Parathyroid adenoma (tissue), 2 donors: Measurements from ENCODE around the gene EOMES.

Experiments
- H2AFZ ChIP-seq: fragments of 300-600 bp; sonication (generic); one replicate; pipeline ENCODE4 v1.7.0; 2017; ENCODE audit warnings: antibody characterized with exemption, mild to moderate bottlenecking
- H3K27ac ChIP-seq: fragments of 300-600 bp; sonication (generic); one replicate; pipeline ENCODE4 v1.7.0; 2017
- H3K27me3 ChIP-seq: fragments of 300-600 bp; sonication (generic); one replicate; pipeline ENCODE4 v1.7.0; 2017; ENCODE audit warnings: low read length; ENCODE audit not compliant: control insufficient read depth, insufficient read depth
- H3K36me3 ChIP-seq: fragments of 300-600 bp; sonication (generic); one replicate; pipeline ENCODE4 v1.7.0; 2017; ENCODE audit warnings: low read length; ENCODE audit not compliant: control insufficient read depth, insufficient read depth
- H3K4me1 ChIP-seq: fragments of 300-600 bp; sonication (generic); one replicate; pipeline ENCODE4 v1.7.0; 2017; ENCODE audit warnings: control low read depth
- H3K4me2 ChIP-seq: fragments of 300-600 bp; sonication (generic); one replicate; pipeline ENCODE4 v1.7.0; 2017; ENCODE audit warnings: low read length
- H3K4me3 ChIP-seq: fragments of 300-600 bp; sonication (generic); one replicate; pipeline ENCODE4 v1.7.0; 2017; ENCODE audit warnings: low read depth, low read length
- H3K79me2 ChIP-seq: fragments of 300-600 bp; sonication (generic); one replicate; pipeline ENCODE4 v1.7.0; 2017; ENCODE audit warnings: control low read depth
- H3K9ac ChIP-seq: fragments of 300-600 bp; sonication (generic); one replicate; pipeline ENCODE4 v1.7.0; 2017; ENCODE audit warnings: mild to moderate bottlenecking
- H3K9me3 ChIP-seq: fragments of 300-600 bp; sonication (generic); one replicate; pipeline ENCODE4 v1.7.0; 2017; ENCODE audit warnings: low read length; ENCODE audit not compliant: control insufficient read depth
- CTCF ChIP-seq: fragments of 300-600 bp; sonication (generic); IDR thresholded peaks from one replicate; pipeline ENCODE4 v1.7.0; 2017; ENCODE audit warnings: antibody characterized with exemption, mild to moderate bottlenecking
- donor health status: primary hyperparathyroidism.

Gene EOMES

GRCh38 chr3:27726240-27726639 is 4.1 kb upstream of the EOMES start:
- no peak overlapping the region for H2AFZ ChIP-seq
- no peak overlapping the region for H3K27ac ChIP-seq
- H3K9me3 ChIP-seq: no peaks in the 10 kb centered on the region
- peaks cover 6% of the 10 kb centered on the region for H3K27me3 ChIP-seq
- no peaks in the 10 kb centered on the region for H3K36me3 ChIP-seq
- no peak for TF ChIP-seq CTCF
- no peak overlapping the region for H3K4me3 ChIP-seq
- no peak overlapping the region for H3K9ac ChIP-seq
- no peaks in the 10 kb centered on the region for H3K4me1 ChIP-seq
- H3K4me2 ChIP-seq: no peak overlapping the region
- H3K79me2 ChIP-seq: no peaks in the 10 kb centered on the region

- no peaks in the 10 kb centered on the region for H3K36me3 ChIP-seq
- no peak for TF ChIP-seq CTCF
- no peak overlapping the region for H2AFZ ChIP-seq
- peaks cover 15% of the 10 kb centered on the region for H3K27me3 ChIP-seq
- no peak overlapping the region for H3K4me2 ChIP-seq
- H3K27ac ChIP-seq: no peak overlapping the region
- H3K4me3 ChIP-seq: no peak overlapping the region
- H3K4me1 ChIP-seq: peaks cover 3% of the 10 kb centered on the region
- no peaks in the 10 kb centered on the region for H3K9me3 ChIP-seq
- no peaks in the 10 kb centered on the region for H3K79me2 ChIP-seq
- H3K9ac ChIP-seq: no peak overlapping the region
These were observed 2.5 kb upstream of the EOMES start for GRCh38 chr3:27724459-27725197.

- peak overlapping the region; percentile 9 for H3K4me2 ChIP-seq
- no peak overlapping the region for H3K9ac ChIP-seq
- no peak for TF ChIP-seq CTCF
- no peaks in the 10 kb centered on the region for H3K9me3 ChIP-seq
- no peak overlapping the region for H2AFZ ChIP-seq
- peaks cover 14% of the 10 kb centered on the region for H3K27me3 ChIP-seq
- no peaks in the 10 kb centered on the region for H3K36me3 ChIP-seq
- H3K79me2 ChIP-seq: no peaks in the 10 kb centered on the region
- peak overlapping the region; percentile 9 for H3K4me3 ChIP-seq
- no peak overlapping the region for H3K27ac ChIP-seq
- H3K4me1 ChIP-seq: peaks cover 3% of the 10 kb centered on the region
These were observed 1.8 kb upstream of the EOMES start for GRCh38 chr3:27723815-27724458.

GRCh38 chr3:27723456-27723814 is 1.3 kb upstream of the EOMES start:
- Histone ChIP-seq H3K36me3 (no peaks in the 10 kb centered on the region), H3K27ac (no peak overlapping the region), H3K9me3 (no peaks in the 10 kb centered on the region), H3K4me1 (peaks cover 3% of the 10 kb centered on the region), H3K27me3 (peaks cover 11% of the 10 kb centered on the region), H3K79me2 (no peaks in the 10 kb centered on the region), H3K9ac (no peak overlapping the region), H2AFZ (no peak overlapping the region), H3K4me2 (peak overlapping the region; percentile 9), H3K4me3 (peak overlapping the region; percentile 9)
- no peak for TF ChIP-seq CTCF

GRCh38 chr3:27723001-27723445 is 900 bp upstream of the EOMES start:
- H2AFZ ChIP-seq: no peak overlapping the region
- no peaks in the 10 kb centered on the region for H3K79me2 ChIP-seq
- no peak overlapping the region for H3K9ac ChIP-seq
- no peaks in the 10 kb centered on the region for H3K9me3 ChIP-seq
- H3K27me3 ChIP-seq: peaks cover 11% of the 10 kb centered on the region
- no peak overlapping the region for H3K27ac ChIP-seq
- H3K4me1 ChIP-seq: peaks cover 3% of the 10 kb centered on the region
- TF ChIP-seq CTCF: no peak
- H3K4me3 ChIP-seq: peak overlapping the region; percentile 20
- H3K36me3 ChIP-seq: no peaks in the 10 kb centered on the region
- H3K4me2 ChIP-seq: peak overlapping the region; percentile 9
